Measurements from ENCODE around the gene VDR.

DNA sequence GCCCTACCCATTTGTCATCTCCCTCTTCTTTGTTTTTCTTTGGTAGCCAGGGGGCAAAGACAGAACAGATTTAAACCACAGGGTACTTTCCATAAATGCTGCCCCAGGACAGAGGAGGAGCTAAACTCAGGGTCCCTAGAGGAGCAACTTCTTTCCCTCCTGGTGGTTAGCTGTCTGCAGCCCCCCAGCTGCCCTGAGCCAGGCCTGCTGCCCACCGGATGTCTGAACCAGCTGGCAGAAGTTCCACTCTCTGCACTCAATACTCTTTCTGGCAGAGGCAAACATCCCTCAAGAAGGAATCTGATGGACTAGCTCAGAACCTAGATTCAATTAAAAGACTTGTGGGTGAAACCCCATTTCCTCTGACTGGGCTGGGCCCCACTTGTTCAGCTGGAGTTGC lies 10.7 kb downstream of the VDR start:
- TF ChIP-seq POLR2A (IDR thresholded peaks at IDR 0.05; ENCODE audit: low read length) (no peak), GATA1 (IDR thresholded peaks at IDR 0.05; ENCODE audit: low read depth, low read length) (no peak)

All from erythroblast (primary cell).